Measurements from ENCODE around the gene PKN3. TPM values are rescaled to one million over a fixed set of nuclear protein-coding genes. Genes with fewer than 3 reads are reported as not detected.

PKN3 gene
- total and polyA plus RNA-seq, 2 donors from 2014 or later: 3.9 to 14.7 TPM

GRCh38 chr9:128716581-128717254 is 14.4 kb downstream of the PKN3 start:
- Histone ChIP-seq H3K9me3 (ENCODE audit: control insufficient read depth in 2 of 3, insufficient read depth in 1 of 3, low read length in 3 of 3) (no peaks in the 10 kb centered on the region), H3K36me3 (ENCODE audit: control insufficient read depth in 2 of 3, insufficient read depth in 3 of 3, low read length in 3 of 3) (no peaks in the 10 kb centered on the region), H3K4me3 (ENCODE audit: low read length in 3 of 3) (no peak overlapping the region), H3K4me1 (ENCODE audit: control insufficient read depth in 2 of 3, insufficient read depth in 2 of 3, low read depth in 1 of 3, low read length in 3 of 3) (no peaks in the 10 kb centered on the region), H3K9ac (ENCODE audit: low read length in 3 of 3) (no peak overlapping the region), H3K27me3 (ENCODE audit: control insufficient read depth, insufficient read depth, low read length) (no peaks in the 10 kb centered on the region), H3K27ac (ENCODE audit: low read depth in 2 of 2, low read length in 2 of 2) (no peak overlapping the region)
- DNase-seq (peak in 1 of 5 donors; percentile 65), FAIRE-seq (no peak)
- no peak for TF ChIP-seq CTCF (IDR thresholded peaks at IDR 0.05; ENCODE audit: borderline replicate concordance, extremely low read depth, insufficient read depth)
- intact Hi-C loops (cut with DNase I): no loop called here

- Histone ChIP-seq H3K27me3 (ENCODE audit: control insufficient read depth, insufficient read depth, low read length) (no peaks in the 10 kb centered on the region), H3K9me3 (ENCODE audit: control insufficient read depth in 2 of 3, insufficient read depth in 1 of 3, low read length in 3 of 3) (no peaks in the 10 kb centered on the region), H3K36me3 (ENCODE audit: control insufficient read depth in 2 of 3, insufficient read depth in 3 of 3, low read length in 3 of 3) (no peaks in the 10 kb centered on the region), H3K9ac (ENCODE audit: low read length in 3 of 3) (no peak overlapping the region), H3K27ac (ENCODE audit: low read depth in 2 of 2, low read length in 2 of 2) (no peak overlapping the region), H3K4me1 (ENCODE audit: control insufficient read depth in 2 of 3, insufficient read depth in 2 of 3, low read depth in 1 of 3, low read length in 3 of 3) (peaks cover 0 to 2% (median 0%) of the 10 kb centered on the region in 3 donors), H3K4me3 (ENCODE audit: low read length in 3 of 3) (no peak overlapping the region)
- intact Hi-C loops (cut with DNase I): no loop called here
- no peak for TF ChIP-seq CTCF (IDR thresholded peaks at IDR 0.05; ENCODE audit: borderline replicate concordance, extremely low read depth, insufficient read depth)
- FAIRE-seq (no peak), DNase-seq (peak in 1 of 5 donors; percentile 39)
These were observed 15.7 kb downstream of the PKN3 start for GRCh38 chr9:128718047-128718446.

GRCh38 chr9:128718475-128718874 is 16.2 kb downstream of the PKN3 start:
- Histone ChIP-seq H3K27me3 (ENCODE audit: control insufficient read depth, insufficient read depth, low read length) (no peaks in the 10 kb centered on the region), H3K27ac (ENCODE audit: low read depth in 2 of 2, low read length in 2 of 2) (no peak overlapping the region), H3K4me3 (ENCODE audit: low read length in 3 of 3) (no peak overlapping the region), H3K9ac (ENCODE audit: low read length in 3 of 3) (no peak overlapping the region), H3K36me3 (ENCODE audit: control insufficient read depth in 2 of 3, insufficient read depth in 3 of 3, low read length in 3 of 3) (no peaks in the 10 kb centered on the region), H3K4me1 (ENCODE audit: control insufficient read depth in 2 of 3, insufficient read depth in 2 of 3, low read depth in 1 of 3, low read length in 3 of 3) (peaks cover 0 to 4% (median 0%) of the 10 kb centered on the region in 3 donors), H3K9me3 (ENCODE audit: control insufficient read depth in 2 of 3, insufficient read depth in 1 of 3, low read length in 3 of 3) (no peaks in the 10 kb centered on the region)
- intact Hi-C loops (cut with DNase I): no loop called here
- no peak for FAIRE-seq
- no peak for TF ChIP-seq CTCF (IDR thresholded peaks at IDR 0.05; ENCODE audit: borderline replicate concordance, extremely low read depth, insufficient read depth)
- peak in 1 of 5 donors; percentile 47 for DNase-seq
